GM12878 (cell line): ENCODE data around the gene TEX101. TPM values are rescaled to one million over a fixed set of nuclear protein-coding genes. Genes with fewer than 3 reads are reported as not detected.

ENCODE experiments used
- ATAC-seq: fragments of 200-7000 bp; cut with Tn5 transposase; 3 replicates; pipeline ENCODE4 v1.9.1; 2020; ENCODE audit warnings: mild to moderate bottlenecking, moderate library complexity
- BruUV-seq: library from RNA; stranded (reverse); fragments of 400-500 nt; replicated peaks from 2 replicates; lab custom pipeline; 2021; lab: Mats Ljungman, UMichigan
- CTCF ChIA-PET: fragments of 300-600 bp; sonication (Branson Sonifier 250); formaldehyde crosslinking; extraction: SDS; loops from one replicate; lab custom pipeline; 2021; ENCODE audit warnings: inconsistent platforms; lab: Yijun Ruan, JAX
- POLR2A ChIA-PET: fragments of 350-600 bp; formaldehyde crosslinking; extraction: SDS; loops from one replicate; lab custom pipeline; 2021; ENCODE audit warnings: inconsistent platforms; lab: Charles Lee
- RAD21 ChIA-PET: fragments of 300-600 bp; sonication (Branson Sonifier 250); formaldehyde crosslinking; loops from one replicate; lab custom pipeline; 2023; ENCODE audit warnings: antibody characterized with exemption; ENCODE audit not compliant: unreplicated experiment; lab: Charles Lee
- SMC1A ChIA-PET: fragments of 300-600 bp; sonication (Branson Sonifier 250); formaldehyde crosslinking; loops from one replicate; lab custom pipeline; 2023; ENCODE audit not compliant: unreplicated experiment, uncharacterized antibody; lab: Charles Lee
- DNase-seq: peaks from one replicate; pipeline ENCODE4 v3.0.0-alpha.2; 2011; ENCODE audit warnings: low read depth, low spot score
- FAIRE-seq: peaks from 3 replicates; lab custom pipeline; 2011; peaks lifted over from hg19 to GRCh38; lab: Jason Lieb, UNC
- H2AFZ ChIP-seq: 2 replicates; pipeline ENCODE4 v1.6.0; 2011; ENCODE audit warnings: low read depth, low read length, control low read depth; ENCODE audit not compliant: control insufficient read depth
- H3K27ac ChIP-seq: 2 replicates; pipeline ENCODE4 v1.5.1; 2011; ENCODE audit warnings: control low read depth; ENCODE audit not compliant: control insufficient read depth, insufficient read depth
- H3K27me3 ChIP-seq, 2 experiments: replicated peaks in 1 of 2; 2 replicates each; pipeline versions ENCODE4 v1.6.0 to v1.6.1; 2011; ENCODE audit warnings: low read length in 1 of 2; ENCODE audit not compliant: control insufficient read depth in 2 of 2, insufficient read depth in 2 of 2
- H3K36me3 ChIP-seq, 2 experiments: 2 replicates each; pipeline ENCODE4 v1.5.1; 2011; ENCODE audit warnings: low read length in 1 of 2; ENCODE audit not compliant: control insufficient read depth in 2 of 2, insufficient read depth in 2 of 2
- H3K4me1 ChIP-seq: 2 replicates; pipeline ENCODE4 v1.6.1; 2011; ENCODE audit warnings: mild to moderate bottlenecking, low read length, moderate library complexity, mixed read lengths; ENCODE audit not compliant: control insufficient read depth, insufficient read depth
- H3K4me2 ChIP-seq: 2 replicates; pipeline ENCODE4 v1.6.0; 2011; ENCODE audit warnings: control low read depth; ENCODE audit not compliant: control insufficient read depth, insufficient read depth
- H3K4me3 ChIP-seq: fragments of 200-600 bp; sonication (generic); 2 replicates; pipeline ENCODE4 v1.5.1; 2016
- H3K79me2 ChIP-seq: 2 replicates; pipeline ENCODE4 v1.6.0; 2011; ENCODE audit warnings: low read length; ENCODE audit not compliant: control insufficient read depth, insufficient read depth
- H3K9ac ChIP-seq: 2 replicates; pipeline ENCODE4 v1.8.0; 2011; ENCODE audit warnings: low read length, control low read depth, mixed read lengths; ENCODE audit not compliant: control insufficient read depth, insufficient read depth
- H3K9me3 ChIP-seq: replicated peaks from 3 replicates; pipeline ENCODE4 v1.5.1; 2011; ENCODE audit warnings: mild to moderate bottlenecking, low read length; ENCODE audit not compliant: control insufficient read depth, insufficient read depth
- H4K20me1 ChIP-seq: 2 replicates; pipeline ENCODE4 v1.6.0; 2011; ENCODE audit not compliant: control insufficient read depth, insufficient read depth
- ASH2L ChIP-seq: fragments of 300-600, 200-600 bp; sonication (generic); IDR thresholded peaks from 2 replicates; pipeline ENCODE4 v1.6.1; 2017; ENCODE audit warnings: low read depth, mild to moderate bottlenecking, borderline replicate concordance
- BMI1 ChIP-seq: fragments of 450-650 bp; IDR thresholded peaks from 2 replicates; pipeline ENCODE4 v1.6.1; 2016; ENCODE audit warnings: mild to moderate bottlenecking, moderate library complexity, borderline replicate concordance
- CEBPB ChIP-seq, 2 experiments: fragments of 150-350 bp in 1 of 2; IDR thresholded peaks; 2 replicates each; pipeline ENCODE4 v1.6.1; 2012 to 2014; ENCODE audit warnings: low read depth in 2 of 2, low read length in 2 of 2, borderline replicate concordance in 1 of 2, inconsistent platforms in 1 of 2
- EGR1 ChIP-seq, 2 experiments: IDR thresholded peaks; 1 replicate in 1 of 2; 2 replicates in 1 of 2; pipeline ENCODE4 v1.6.1; 2011 to 2012; ENCODE audit warnings: low read depth in 2 of 2, low read length in 2 of 2, borderline replicate concordance in 1 of 2, mild to moderate bottlenecking in 1 of 2, moderate library complexity in 1 of 2
- ETV6 ChIP-seq, 2 experiments: fragments of 450-650 bp in 1 of 2; IDR thresholded peaks in 1 of 2; conservative IDR thresholded peaks in 1 of 2; 2 replicates each; pipeline ENCODE4 v1.6.1; 2014; ENCODE audit warnings: antibody characterized with exemption in 1 of 2, borderline replicate concordance in 1 of 2, low read depth in 1 of 2, mild to moderate bottlenecking in 1 of 2, moderate library complexity in 1 of 2
- FOS ChIP-seq: IDR thresholded peaks from 3 replicates; pipeline ENCODE4 v1.6.1; 2011; ENCODE audit warnings: borderline replicate concordance; ENCODE audit not compliant: insufficient read length; ENCODE audit errors: extremely low read depth
- MAX ChIP-seq: IDR thresholded peaks from 2 replicates; pipeline ENCODE4 v1.6.1; 2012; ENCODE audit warnings: low read depth, low read length, improper control_type of control experiment
- PAX5 ChIP-seq: IDR thresholded peaks from 2 replicates; pipeline ENCODE4 v1.6.1; 2011; ENCODE audit warnings: low read depth, low read length, borderline replicate concordance
- PAX8 ChIP-seq: fragments of 450-650 bp; IDR thresholded peaks from 2 replicates; pipeline ENCODE4 v1.6.1; 2017; ENCODE audit warnings: mild to moderate bottlenecking, moderate library complexity
- PML ChIP-seq: IDR thresholded peaks from 2 replicates; pipeline ENCODE4 v1.6.1; 2012; ENCODE audit warnings: low read length, inconsistent platforms
- POU2F2 ChIP-seq: IDR thresholded peaks from 3 replicates; pipeline ENCODE4 v1.6.1; 2011; ENCODE audit warnings: low read depth, mild to moderate bottlenecking, low read length, borderline replicate concordance
- SKIL ChIP-seq: fragments of 450-650 bp; IDR thresholded peaks from 2 replicates; pipeline ENCODE4 v1.6.1; 2017; ENCODE audit warnings: mild to moderate bottlenecking, low read depth, inconsistent platforms; ENCODE audit not compliant: poor library complexity, severe bottlenecking
- SPI1 ChIP-seq: IDR thresholded peaks from 2 replicates; pipeline ENCODE4 v1.6.1; 2011; ENCODE audit warnings: low read depth, mild to moderate bottlenecking, low read length, moderate library complexity, borderline replicate concordance; ENCODE audit not compliant: insufficient read depth
- SREBF2 ChIP-seq: IDR thresholded peaks from 2 replicates; pipeline ENCODE4 v1.6.1; 2012; ENCODE audit warnings: mild to moderate bottlenecking, low read length
- TBL1XR1 ChIP-seq: IDR thresholded peaks from 2 replicates; pipeline ENCODE4 v1.6.1; 2012; ENCODE audit warnings: low read depth, low read length, improper control_type of control experiment
- TCF12 ChIP-seq: IDR thresholded peaks from 2 replicates; pipeline ENCODE4 v1.6.1; 2011; ENCODE audit warnings: low read depth, mild to moderate bottlenecking, low read length
- YY1 ChIP-seq: IDR thresholded peaks from 2 replicates; pipeline ENCODE4 v1.6.1; 2011; ENCODE audit warnings: low read depth, mild to moderate bottlenecking, low read length
- ZBED1 ChIP-seq: IDR thresholded peaks from 2 replicates; pipeline ENCODE4 v1.6.1; 2016; ENCODE audit warnings: borderline replicate concordance
- ZBTB4 ChIP-seq: fragments of 450-650 bp; formaldehyde crosslinking; IDR thresholded peaks from 2 replicates; pipeline ENCODE4 v1.4.0; 2022; ENCODE audit warnings: mild to moderate bottlenecking, moderate library complexity
- WGBS: methylation state at CpG from one replicate; pipeline ENCODE4 v1.1.6; 2016; ENCODE audit warnings: low lambda C conversion rate; ENCODE audit not compliant: insufficient replicate concordance, insufficient coverage; ENCODE audit errors: missing lambda C conversion rate; 5-methylcytosine and 5-hydroxymethylcytosine counted together
- in situ Hi-C: fragments of 300-500 bp; cut with MboI; formaldehyde crosslinking; loops from 9 replicates; pipeline ENCODE4 v1.14.3; 2018; ENCODE audit warnings: mixed read lengths
- intact Hi-C: fragments of 100-400 bp; cut with micrococcal nuclease; formaldehyde crosslinking; loops from one replicate; pipeline ENCODE4 v1.14.2; 2022; ENCODE audit not compliant: unreplicated experiment
- polyA plus RNA-seq, 11 experiments: library from polyadenylated mRNA; depleted of rRNA in 4 of 11; unstranded in 6 of 11; stranded (reverse) in 5 of 11; fragments of >200 nt; fragmentation: Nextera tagmentation in 4 of 11; fragmentation: Illumina TruSeq in 1 of 11; extraction: Ambion mirVana in 4 of 11; extraction: Trizol in 1 of 11; gene quantifications; 1 replicate in 1 of 11; 2 replicates in 10 of 11; pipeline versions ENCODE4 v1.2.1 to v1.2.3, GENCODE V29; 2011 to 2016; ENCODE audit warnings: inconsistent platforms in 2 of 11, missing spikeins in 2 of 11, low read depth in 1 of 11
- total RNA-seq, 4 experiments: library from RNA; depleted of rRNA in 3 of 4; stranded (reverse); fragments of >200 nt in 3 of 4; fragmentation: Illumina TruSeq in 1 of 4; extraction: Trizol in 1 of 4; gene quantifications; 2 replicates each; pipeline versions ENCODE4 v1.2.1 to v1.2.3, GENCODE V29; 2013 to 2021

TEX101 gene
- total and polyA plus RNA-seq, 10 of the 15 experiments (the other 5 are each of a cell fraction or from before 2014, with no cell fraction given): not detected

- TF ChIP-seq TBL1XR1 (no peak), SREBF2 (no peak), TCF12 (no peak)
These were observed 19.0 kb downstream of the TEX101 start (continued) for GRCh38 chr19:43433689-43434088.

- ChIA-PET CTCF (interaction anchor here (1.5 to 3.9 kb wide), 3 partner anchors 11 to 89 kb away, joined by 6 to 20 read pairs (median 9); no protein-coding TSS in a partner anchor), POLR2A (no interaction called here), SMC1A (interaction anchor here (0.6 to 1.7 kb wide), 2 partner anchors 11 to 96 kb away, joined by 3 to 6 read pairs; no protein-coding TSS in a partner anchor), RAD21 (no interaction called here)
- ATAC-seq (no peak), DNase-seq (no peak), FAIRE-seq (no peak)
- H3K4me2 ChIP-seq: no peak overlapping the region
- H4K20me1 ChIP-seq: no peaks in the 10 kb centered on the region
- no peak overlapping the region for H2AFZ ChIP-seq
- no peak overlapping the region for H3K9ac ChIP-seq
- 30% methylated on average over 3 of the region's 3 CpGs for WGBS
- no peaks in the 10 kb centered on the region for H3K4me1 ChIP-seq
- intact Hi-C loops: no loop called here
- no peaks in the 10 kb centered on the region for H3K27me3 ChIP-seq
- H3K9me3 ChIP-seq: no peaks in the 10 kb centered on the region; the same call in 2 of the 3 replicates
- no TSS peak for BruUV-seq
- no peaks in the 10 kb centered on the region for H3K36me3 ChIP-seq
- in situ Hi-C loops: no loop called here
- no peaks in the 10 kb centered on the region for H3K79me2 ChIP-seq
- no peak overlapping the region for H3K4me3 ChIP-seq
- H3K27ac ChIP-seq: no peak overlapping the region
- TF ChIP-seq YY1 (no peak), BMI1 (no peak), CEBPB (IDR thresholded peaks at IDR 0.05; ENCODE audit: borderline replicate concordance in 1 of 2, low read depth in 2 of 2, low read length in 2 of 2) (no peak), ZBED1 (no peak), ZBTB4 (CRISPR knock-in tag) (no peak), PAX8 (no peak), EGR1 (IDR thresholded peaks at IDR 0.05; ENCODE audit: borderline replicate concordance in 1 of 2, low read depth in 2 of 2, low read length in 2 of 2) (no peak), POU2F2 (no peak), MAX (no peak), PAX5 (no peak), PML (no peak), ASH2L (no peak), FOS (no peak), SKIL (no peak), SPI1 (no peak), ETV6 (conservative IDR thresholded peaks at IDR 0.05 in 1 of 2, IDR thresholded peaks at IDR 0.05 in 1 of 2; ENCODE audit: borderline replicate concordance in 1 of 2, low read depth in 1 of 2) (no peak)
These were observed 21.1 kb downstream of the TEX101 start for GRCh38 chr19:43435775-43436174.
